Activated T-cell treated with anti-CD3 and anti-CD28 coated beads, Interleukin-2, amount 50 U/mL, for 72 hours (primary cell): Measurements from ENCODE around the gene GALK1. TPM values are rescaled to one million over a fixed set of nuclear protein-coding genes. Genes with fewer than 3 reads are reported as not detected.
A peak's percentile ranks its signal among the peaks of the same experiment; 100 is the strongest.

Source experiments
- ATAC-seq, 2 donors: fragments of 150-1000 bp; cut with Tn5 transposase; replicated peaks in 1 of 2; 2 replicates each; pipeline ENCODE4 v1.10.0; 2021; ENCODE audit warnings: moderate library complexity in 2 of 2, mild to moderate bottlenecking in 1 of 2
- DNase-seq, 2 donors: peaks; one replicate each; pipeline ENCODE4 v3.0.0; 2021 to 2022; ENCODE audit warnings: mixed read lengths in 1 of 2
- H3K27ac Mint-ChIP-seq: one replicate; pipeline ENCODE4 v1.8.0; 2022; ENCODE audit warnings: mild to moderate bottlenecking, moderate library complexity, mixed read lengths
- H3K27me3 Mint-ChIP-seq: one replicate; pipeline ENCODE4 v1.8.0; 2022; ENCODE audit warnings: low read depth, mixed read lengths
- H3K36me3 Mint-ChIP-seq, 2 donors: one replicate each; pipeline ENCODE4 v1.8.0; 2022; ENCODE audit warnings: mixed read lengths in 2 of 2, mild to moderate bottlenecking in 1 of 2; ENCODE audit not compliant: insufficient read depth in 2 of 2
- H3K4me1 Mint-ChIP-seq: one replicate; pipeline ENCODE4 v1.8.0; 2022; ENCODE audit warnings: low read depth, mixed read lengths
- H3K4me3 Mint-ChIP-seq, 2 donors: one replicate each; pipeline ENCODE4 v1.8.0; 2022; ENCODE audit warnings: mild to moderate bottlenecking in 2 of 2, mixed read lengths in 2 of 2, moderate library complexity in 2 of 2
- H3K9me3 Mint-ChIP-seq, 2 donors: one replicate each; pipeline ENCODE4 v1.8.0; 2022; ENCODE audit warnings: mixed read lengths in 2 of 2
- total RNA-seq, 2 donors: library from RNA; stranded (reverse); gene quantifications; one replicate each; pipeline ENCODE4 v1.2.3, GENCODE V29; 2022

Gene GALK1
- total RNA-seq, 2 donors from 2014 or later: 41.9 to 51.2 TPM

DNA sequence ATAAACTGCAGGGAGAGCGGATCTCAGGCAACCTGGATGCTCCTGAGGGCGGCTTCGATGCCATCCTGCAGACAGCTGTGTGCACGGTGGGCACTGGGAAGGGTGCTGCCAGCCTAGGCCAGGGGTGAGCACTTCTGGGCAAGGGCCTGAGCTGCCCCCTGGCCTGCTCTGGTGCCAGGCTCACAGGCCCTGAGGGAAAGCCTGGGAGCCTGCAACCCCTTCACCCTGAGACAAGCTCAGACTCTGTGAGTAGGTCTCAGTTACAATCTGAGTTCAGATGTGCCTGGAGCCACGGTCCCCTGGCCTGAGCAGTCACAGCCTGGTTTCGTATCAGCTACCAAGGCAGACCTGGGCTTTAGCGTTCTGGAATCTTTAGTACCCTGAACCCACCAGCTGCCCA lies 35.6 kb downstream of the GALK1 start:
- no peak for DNase-seq
- Mint-ChIP-seq H3K27me3 (no peaks in the 10 kb centered on the region), H3K9me3 (no peaks in the 10 kb centered on the region), H3K4me1 (peaks cover 2% of the 10 kb centered on the region), H3K36me3 (no peaks in the 10 kb centered on the region), H3K27ac (no peak overlapping the region), H3K4me3 (no peak overlapping the region)
- no peak for ATAC-seq

DNA sequence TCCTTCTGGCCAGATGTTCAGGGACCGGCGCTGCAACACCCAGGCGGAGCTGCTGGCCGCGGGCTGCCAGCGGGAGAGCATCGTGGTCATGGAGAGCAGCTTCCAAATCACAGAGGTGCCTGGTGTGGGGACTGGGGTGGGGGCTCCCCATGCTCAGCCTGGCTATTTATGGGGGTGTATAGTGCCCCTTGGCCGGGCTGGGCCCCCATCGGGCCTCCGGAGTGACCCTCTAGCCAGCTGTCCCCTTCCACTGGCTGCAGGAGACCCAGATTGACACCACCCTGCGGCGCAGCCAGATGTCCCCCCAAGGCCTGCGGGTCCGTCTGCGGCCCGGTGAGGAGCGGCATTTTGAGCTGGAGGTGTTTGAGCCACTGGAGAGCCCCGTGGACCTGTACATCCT lies 37.6 kb downstream of the GALK1 start:
- ATAC-seq (no peak), DNase-seq (no peak)
- Mint-ChIP-seq H3K4me3 (no peak overlapping the region), H3K4me1 (no peaks in the 10 kb centered on the region), H3K27me3 (no peaks in the 10 kb centered on the region), H3K9me3 (no peaks in the 10 kb centered on the region), H3K36me3 (no peaks in the 10 kb centered on the region), H3K27ac (no peak overlapping the region)

DNA sequence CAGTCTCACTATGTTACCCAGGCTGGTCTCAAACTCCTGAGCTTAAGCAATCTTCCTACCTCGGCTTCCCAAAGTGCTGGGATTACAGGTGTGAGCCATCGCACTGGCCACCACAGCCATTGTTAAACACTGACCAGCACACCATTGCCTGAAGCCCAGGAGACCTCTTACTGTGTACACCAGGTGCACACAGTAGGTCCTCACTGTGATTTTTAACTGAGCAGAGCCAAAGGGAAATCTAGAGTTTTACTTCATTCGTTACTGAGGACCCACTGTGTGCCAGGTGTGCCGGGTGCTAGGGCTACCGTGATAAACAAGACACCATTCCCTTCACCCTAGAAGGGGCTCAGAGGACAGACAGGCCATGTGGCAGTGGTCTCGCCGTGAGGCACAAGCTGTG lies 39.5 kb downstream of the GALK1 start:
- Mint-ChIP-seq H3K4me3 (no peak overlapping the region), H3K4me1 (peaks cover 3% of the 10 kb centered on the region), H3K27me3 (peaks cover 3% of the 10 kb centered on the region), H3K36me3 (no peaks in the 10 kb centered on the region), H3K27ac (no peak overlapping the region), H3K9me3 (no peaks in the 10 kb centered on the region)
- ATAC-seq (no peak), DNase-seq (no peak)

DNA sequence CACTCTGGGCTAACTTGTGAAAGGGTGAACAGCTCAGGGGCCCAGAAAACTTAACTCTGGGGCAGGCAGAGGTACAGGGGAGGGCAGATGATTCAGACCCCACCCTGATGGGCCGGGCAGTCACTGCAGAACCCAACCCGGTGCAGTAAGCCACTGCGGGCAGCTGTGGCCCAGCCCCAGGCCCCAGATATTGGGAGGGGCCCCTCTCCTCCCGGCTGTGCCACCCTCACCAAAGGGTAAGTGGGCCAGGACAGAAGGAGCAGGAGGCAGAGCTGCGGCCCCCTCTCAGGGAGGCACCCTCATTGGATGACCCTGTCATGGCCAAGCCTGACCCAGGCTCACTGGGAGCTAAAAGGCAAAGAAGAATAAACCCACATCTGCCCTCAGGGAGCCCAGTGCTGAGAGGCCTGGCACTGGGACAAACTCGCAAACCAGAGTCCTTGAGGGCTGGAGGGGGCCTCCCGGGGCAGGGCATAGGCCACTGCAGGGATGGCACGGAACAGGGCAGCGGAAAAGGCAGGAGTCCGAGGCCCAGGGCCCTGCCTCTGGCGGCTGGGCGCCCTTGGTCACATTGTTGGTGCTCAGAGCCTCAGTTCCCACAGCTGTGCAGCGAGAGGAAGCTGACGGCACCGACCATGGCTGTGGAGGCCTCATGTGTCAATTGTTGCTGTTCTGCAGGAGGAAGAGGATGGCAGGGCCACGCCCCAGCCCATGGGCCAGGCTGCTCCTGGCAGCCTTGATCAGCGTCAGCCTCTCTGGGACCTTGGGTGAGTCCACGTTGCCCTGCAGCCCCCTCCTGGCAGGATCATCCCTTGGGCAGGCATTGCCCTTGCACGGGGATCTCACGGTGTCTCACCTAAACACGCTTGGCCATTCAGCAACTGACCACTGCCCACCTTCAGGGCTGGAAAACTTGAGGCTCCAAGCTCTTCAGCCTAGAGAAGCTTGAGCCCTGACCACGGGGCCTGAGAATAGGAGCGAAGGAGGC lies 40.7 kb downstream of the GALK1 start:
- Mint-ChIP-seq H3K9me3 (no peaks in the 10 kb centered on the region), H3K4me3 (no peak overlapping the region), H3K27ac (no peak overlapping the region), H3K4me1 (peaks cover 7% of the 10 kb centered on the region), H3K36me3 (no peaks in the 10 kb centered on the region), H3K27me3 (peaks cover 12% of the 10 kb centered on the region)
- ATAC-seq (no peak), DNase-seq (no peak)

DNA sequence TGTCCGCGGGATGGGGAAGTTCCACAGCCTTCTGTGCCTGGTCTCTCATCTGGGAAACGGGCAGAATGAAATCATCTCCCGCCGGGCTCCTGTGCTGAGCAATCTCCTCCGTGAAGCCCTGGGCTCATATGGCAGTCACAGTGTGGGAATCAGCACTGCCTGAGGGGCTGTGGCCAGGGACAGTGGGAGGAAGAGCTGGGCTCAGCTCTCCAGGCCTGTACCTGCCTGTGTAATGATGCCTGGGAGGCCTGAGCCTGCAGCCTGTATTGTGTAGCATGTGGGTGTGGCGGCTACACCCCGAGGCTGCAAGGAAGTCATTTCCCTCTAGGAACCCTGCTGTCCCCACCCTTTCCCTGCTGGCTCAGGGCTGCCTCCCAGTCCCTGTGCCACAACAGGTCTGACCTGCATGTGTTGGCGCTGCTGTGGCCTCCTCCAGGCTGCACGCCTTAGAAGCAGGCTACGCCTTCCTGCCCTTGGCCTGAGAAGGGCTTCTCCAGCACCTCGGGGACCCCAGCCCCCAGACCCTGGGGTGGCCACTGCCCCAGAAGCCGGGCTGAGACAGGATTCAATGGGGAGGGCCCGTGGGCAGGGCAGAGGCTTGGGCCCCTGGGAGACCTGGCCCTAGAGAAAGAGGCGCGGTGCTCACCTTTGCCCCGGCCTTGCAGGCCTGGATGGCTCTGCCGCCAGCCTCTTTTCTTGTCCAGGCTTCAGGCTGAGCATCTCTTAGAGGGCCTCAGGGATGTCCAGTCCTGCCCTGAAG lies 41.6 kb downstream of the GALK1 start:
- Mint-ChIP-seq H3K9me3 (no peaks in the 10 kb centered on the region), H3K4me1 (peaks cover 7% of the 10 kb centered on the region), H3K36me3 (no peaks in the 10 kb centered on the region), H3K4me3 (no peak overlapping the region), H3K27ac (no peak overlapping the region), H3K27me3 (peaks cover 12% of the 10 kb centered on the region)
- DNase-seq (no peak), ATAC-seq (no peak)

DNA sequence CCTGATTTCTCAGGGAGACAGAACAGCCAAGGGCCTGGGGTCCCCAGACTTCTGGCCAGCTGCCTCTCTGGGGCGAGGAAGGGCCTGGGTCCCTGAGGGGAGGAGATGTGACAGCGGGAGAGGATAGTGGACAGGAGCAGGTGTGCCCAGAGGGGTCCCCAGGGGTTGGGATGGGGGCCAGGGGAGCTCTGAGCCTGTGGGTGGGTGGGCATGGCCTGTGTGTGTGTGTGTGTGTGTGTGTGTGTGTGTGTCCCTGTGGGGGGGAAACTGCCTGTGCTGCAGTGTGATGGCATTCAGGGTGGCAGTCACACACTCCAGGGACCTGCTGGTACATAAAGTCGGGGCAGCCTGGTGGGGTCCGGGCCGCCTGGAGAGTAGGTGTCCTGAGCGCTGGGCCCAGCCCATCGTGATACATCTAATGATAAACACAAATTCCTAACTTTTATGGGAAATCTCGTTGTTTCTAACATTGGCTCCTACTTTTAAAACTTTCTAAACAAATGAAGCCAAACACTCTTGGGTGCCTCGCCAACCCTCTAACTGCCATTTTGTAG lies 42.4 kb downstream of the GALK1 start:
- Mint-ChIP-seq H3K27ac (no peak overlapping the region), H3K4me1 (peaks cover 7% of the 10 kb centered on the region), H3K36me3 (no peaks in the 10 kb centered on the region), H3K4me3 (no peak overlapping the region), H3K9me3 (no peaks in the 10 kb centered on the region), H3K27me3 (peaks cover 12% of the 10 kb centered on the region)
- DNase-seq (no peak), ATAC-seq (no peak)

DNA sequence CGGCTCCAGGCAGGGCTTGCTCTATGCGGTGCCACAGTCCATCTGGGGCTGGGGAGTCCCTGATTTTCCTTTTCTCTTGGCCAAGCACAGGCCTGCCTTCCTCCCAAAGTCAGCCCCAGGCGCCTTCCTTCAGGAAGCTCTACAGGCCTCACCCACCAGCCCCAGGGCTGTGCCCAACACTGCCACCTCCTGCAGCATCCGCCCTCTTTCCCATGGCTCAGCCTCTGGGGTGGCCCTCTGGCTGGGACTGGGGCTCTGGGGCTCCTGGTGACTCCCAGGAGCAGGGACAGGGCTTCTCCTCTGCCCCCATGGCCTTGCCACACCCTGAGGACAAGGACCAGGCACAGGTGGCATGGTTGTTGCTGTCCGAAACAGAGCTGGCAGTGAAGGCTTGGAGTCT lies 42.9 kb downstream of the GALK1 start:
- no peaks in the 10 kb centered on the region for H3K36me3 Mint-ChIP-seq
- H3K9me3 Mint-ChIP-seq: no peaks in the 10 kb centered on the region
- peaks cover 7% of the 10 kb centered on the region for H3K4me1 Mint-ChIP-seq
- peaks cover 12% of the 10 kb centered on the region for H3K27me3 Mint-ChIP-seq
- no peak overlapping the region for H3K27ac Mint-ChIP-seq
- H3K4me3 Mint-ChIP-seq: peak overlapping the region; percentile 20 to 57
- no peak for DNase-seq
- no peak for ATAC-seq

DNA sequence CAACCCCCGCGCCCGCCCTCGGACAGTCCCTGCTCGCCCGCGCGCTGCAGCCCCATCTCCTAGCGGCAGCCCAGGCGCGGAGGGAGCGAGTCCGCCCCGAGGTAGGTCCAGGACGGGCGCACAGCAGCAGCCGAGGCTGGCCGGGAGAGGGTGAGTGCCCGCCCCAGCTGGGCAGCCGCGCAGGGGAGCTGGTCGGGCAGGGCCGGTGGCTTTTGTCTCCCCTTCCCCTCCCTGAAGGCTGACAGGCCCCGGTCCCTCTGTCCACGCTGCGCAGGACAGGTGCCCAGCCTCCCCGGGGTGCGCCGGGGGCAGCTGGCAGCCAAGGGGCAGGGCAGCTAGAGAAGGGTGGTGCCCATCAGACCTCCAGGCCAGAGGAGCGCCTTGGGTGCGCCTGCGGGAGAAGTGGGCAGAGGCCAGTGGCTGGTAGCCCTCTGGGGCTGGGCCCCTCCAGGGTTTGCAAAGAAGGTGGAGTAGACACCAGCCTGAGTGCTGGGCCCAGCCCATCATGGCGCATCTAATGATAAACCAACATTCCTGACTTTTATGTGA lies 43.5 kb downstream of the GALK1 start:
- ATAC-seq: no peak
- Mint-ChIP-seq H3K36me3 (no peaks in the 10 kb centered on the region), H3K4me3 (peak overlapping the region; percentile 20 to 57)

DNA sequence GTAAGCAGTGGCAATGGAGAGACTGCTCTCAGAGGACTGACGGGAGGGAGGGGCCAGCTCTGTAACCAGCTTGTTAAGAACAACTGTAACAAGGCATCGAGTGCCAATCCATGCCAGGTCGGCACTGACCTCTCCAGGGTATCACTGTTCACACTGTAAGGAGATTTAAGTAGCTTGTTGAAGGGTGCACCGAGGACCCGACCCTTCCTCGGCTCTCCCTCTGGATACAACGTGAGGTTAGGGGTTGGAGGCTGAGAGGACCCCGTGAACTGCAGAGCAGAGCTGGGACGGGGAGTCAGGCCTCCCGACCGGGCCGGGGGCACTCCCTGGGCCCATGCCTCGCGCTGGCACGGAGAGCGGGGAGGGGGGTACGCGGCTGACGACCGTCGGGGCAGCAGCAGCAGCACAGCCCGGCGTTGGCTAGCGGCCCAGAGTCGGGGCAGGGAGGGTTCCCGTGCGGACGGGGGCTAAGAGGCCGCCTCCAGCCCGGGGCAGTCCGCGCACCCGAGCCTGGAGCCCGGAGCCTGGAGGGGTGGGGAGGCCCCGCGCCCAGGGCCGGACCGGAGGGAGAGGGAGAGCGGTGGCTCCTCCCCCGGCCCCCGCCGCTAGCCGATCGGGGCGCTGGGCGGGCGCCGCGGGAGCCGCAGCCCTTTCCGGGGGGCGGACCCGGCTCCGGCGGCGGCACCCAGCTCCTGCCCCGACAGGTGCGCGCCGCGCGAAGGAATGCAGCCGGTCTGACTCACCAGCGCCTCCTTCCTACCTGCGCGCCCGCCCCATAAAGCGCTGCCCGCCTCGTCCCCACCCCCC lies 44.1 kb downstream of the GALK1 start, which contains the start of gene ITGB4:
Gene ITGB4, plus strand, starts transcription at position 804 of the 807 bp plus-strand sequence. CDS start 3,245 bp downstream, outside the sequence.
- Mint-ChIP-seq H3K27me3 (peaks cover 12% of the 10 kb centered on the region), H3K4me1 (peaks cover 7% of the 10 kb centered on the region), H3K27ac (no peak within 1 kb of the TSS), H3K36me3 (no peaks in the 10 kb centered on the region), H3K9me3 (no peaks in the 10 kb centered on the region), H3K4me3 (peak within 1 kb of the TSS; percentile 80 to 81)
- peak; percentile 66 to 72 for DNase-seq
- ATAC-seq: peak; percentile 89

More for the DNA sequence above, 43.5 kb downstream of the GALK1 start:
- no peak overlapping the region for H3K27ac Mint-ChIP-seq
- H3K9me3 Mint-ChIP-seq: no peaks in the 10 kb centered on the region
- DNase-seq: no peak
- H3K4me1 Mint-ChIP-seq: peaks cover 7% of the 10 kb centered on the region
- peaks cover 12% of the 10 kb centered on the region for H3K27me3 Mint-ChIP-seq

DNA sequence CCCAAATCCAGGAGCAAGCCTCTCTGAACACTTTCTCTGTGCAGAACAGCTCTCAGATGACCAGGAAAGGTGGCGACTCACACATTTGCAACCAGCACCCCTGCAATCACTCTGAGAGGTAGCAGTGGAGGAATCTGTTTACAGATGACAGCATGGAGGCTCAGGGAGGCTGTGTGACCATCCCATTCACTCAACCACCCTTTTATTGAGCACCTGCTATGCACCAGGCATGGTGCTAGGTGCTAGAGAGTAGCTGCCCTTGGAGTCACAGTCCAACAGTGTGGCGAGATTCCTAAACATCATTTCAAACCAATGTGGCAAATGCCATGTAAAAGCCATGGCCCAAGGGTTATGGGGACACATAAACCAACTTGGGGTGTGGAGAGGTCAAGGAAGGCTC lies 45.3 kb downstream of the GALK1 start:
- Mint-ChIP-seq H3K4me3 (peak overlapping the region; percentile 80 to 81), H3K9me3 (no peaks in the 10 kb centered on the region), H3K27ac (no peak overlapping the region), H3K4me1 (peaks cover 7% of the 10 kb centered on the region), H3K27me3 (peaks cover 12% of the 10 kb centered on the region), H3K36me3 (no peaks in the 10 kb centered on the region)
- no peak for ATAC-seq
- no peak for DNase-seq

DNA sequence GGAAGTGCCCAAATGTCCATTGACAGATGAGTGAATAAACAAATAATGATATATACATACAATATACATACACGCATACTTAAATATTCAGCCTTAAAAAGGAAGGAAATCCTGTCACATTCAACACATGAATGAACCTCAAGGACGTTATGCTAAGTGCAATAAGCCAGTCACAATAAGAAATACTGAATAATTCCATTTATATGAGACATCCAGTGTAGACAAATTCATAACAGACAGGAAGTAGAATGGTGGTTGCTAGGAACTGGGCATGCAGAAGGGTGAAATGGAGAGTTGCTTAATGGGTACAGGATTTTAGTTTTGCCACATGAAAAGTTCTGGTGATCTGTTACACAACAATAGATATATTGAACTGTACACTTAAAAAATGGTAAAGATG lies 52.5 kb downstream of the GALK1 start:
- peak overlapping the region; percentile 12 for H3K27ac Mint-ChIP-seq
- DNase-seq: no peak
- no peak overlapping the region for H3K4me3 Mint-ChIP-seq
- no peaks in the 10 kb centered on the region for H3K9me3 Mint-ChIP-seq
- H3K36me3 Mint-ChIP-seq: no peaks in the 10 kb centered on the region
- no peaks in the 10 kb centered on the region for H3K4me1 Mint-ChIP-seq
- no peaks in the 10 kb centered on the region for H3K27me3 Mint-ChIP-seq
- no peak for ATAC-seq
